Kidney epithelial cell (primary cell): ENCODE results near the gene STK40. TPM values are rescaled to one million over a fixed set of nuclear protein-coding genes. Genes with fewer than 3 reads are reported as not detected.

Experiments used
- DNase-seq: peaks from one replicate; pipeline ENCODE4 v3.0.0-alpha.2; 2010; ENCODE audit warnings: low read depth
- H3K27me3 ChIP-seq: 2 replicates; pipeline ENCODE4 v1.6.0; 2011; ENCODE audit warnings: low read length; ENCODE audit not compliant: control insufficient read depth, insufficient read depth
- H3K36me3 ChIP-seq: 2 replicates; pipeline ENCODE4 v1.5.1; 2011; ENCODE audit warnings: low read length; ENCODE audit not compliant: control insufficient read depth, insufficient read depth
- H3K4me3 ChIP-seq: 2 replicates; pipeline ENCODE4 v1.5.1; 2011; ENCODE audit warnings: low read depth, mild to moderate bottlenecking, control low read depth, low read length
- total RNA-seq: library from RNA; depleted of rRNA; stranded (reverse); fragments of >200 nt; gene quantifications from 2 replicates; pipeline ENCODE4 v1.2.3, GENCODE V29; 2015
- TF ChIP-seq, protein P1 (sequence below): IDR thresholded peaks from 2 replicates; pipeline ENCODE4 v1.5.1; 2011; ENCODE audit warnings: mild to moderate bottlenecking, moderate library complexity, low read length, control low read depth, inconsistent platforms; ENCODE audit not compliant: insufficient read depth, poor library complexity, severe bottlenecking

STK40 gene
- total RNA-seq, 1 donor from 2014 or later, result 35.6 TPM

DNA sequence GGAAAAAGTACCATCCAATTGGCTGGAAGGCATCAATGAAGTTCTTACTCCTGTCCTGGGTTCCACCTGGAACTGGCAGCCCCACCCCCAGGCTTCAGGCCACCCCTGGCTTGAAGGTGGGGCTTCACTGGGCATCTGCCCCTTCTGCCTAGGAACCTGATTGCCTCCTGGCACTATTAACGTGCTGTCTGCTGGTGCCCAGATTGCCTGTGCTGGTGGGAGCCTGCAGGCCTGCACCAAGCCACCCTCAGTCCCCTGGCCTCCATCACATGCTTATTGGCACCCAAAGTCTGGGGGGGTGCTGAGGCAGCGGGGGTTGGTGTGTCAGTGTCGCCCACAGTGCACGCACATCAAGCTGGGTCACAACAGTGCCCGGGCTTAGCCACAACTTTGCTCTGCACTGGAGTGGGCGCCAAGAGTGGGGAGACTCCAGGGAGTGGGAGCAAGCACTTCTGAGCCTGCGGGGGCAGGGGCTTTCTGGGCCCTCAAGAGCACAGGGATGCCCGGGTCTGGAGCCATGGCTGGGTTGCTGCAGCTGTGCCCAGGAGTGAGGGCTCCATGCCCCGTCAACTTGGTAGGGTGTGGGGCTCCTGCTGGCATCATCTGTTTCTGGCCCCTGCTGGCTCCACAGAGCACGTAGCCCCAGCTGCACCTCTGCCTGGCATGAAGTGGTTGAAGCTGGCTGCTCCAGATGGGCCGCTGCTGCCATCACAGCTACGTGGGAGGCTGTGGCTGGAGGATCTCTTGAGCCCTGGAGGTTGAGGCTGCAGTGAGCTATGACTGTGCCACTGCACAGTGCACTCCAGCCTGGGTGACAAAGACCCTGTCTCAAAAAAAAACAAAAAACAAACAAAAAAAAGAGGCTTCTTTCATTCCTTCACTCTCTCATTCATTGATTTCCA lies 16.1 kb upstream of the STK40 start:
- no peaks in the 10 kb centered on the region for H3K36me3 ChIP-seq
- DNase-seq, result no peak
- no peaks in the 10 kb centered on the region for H3K27me3 ChIP-seq
- TF ChIP-seq, protein P1, sequence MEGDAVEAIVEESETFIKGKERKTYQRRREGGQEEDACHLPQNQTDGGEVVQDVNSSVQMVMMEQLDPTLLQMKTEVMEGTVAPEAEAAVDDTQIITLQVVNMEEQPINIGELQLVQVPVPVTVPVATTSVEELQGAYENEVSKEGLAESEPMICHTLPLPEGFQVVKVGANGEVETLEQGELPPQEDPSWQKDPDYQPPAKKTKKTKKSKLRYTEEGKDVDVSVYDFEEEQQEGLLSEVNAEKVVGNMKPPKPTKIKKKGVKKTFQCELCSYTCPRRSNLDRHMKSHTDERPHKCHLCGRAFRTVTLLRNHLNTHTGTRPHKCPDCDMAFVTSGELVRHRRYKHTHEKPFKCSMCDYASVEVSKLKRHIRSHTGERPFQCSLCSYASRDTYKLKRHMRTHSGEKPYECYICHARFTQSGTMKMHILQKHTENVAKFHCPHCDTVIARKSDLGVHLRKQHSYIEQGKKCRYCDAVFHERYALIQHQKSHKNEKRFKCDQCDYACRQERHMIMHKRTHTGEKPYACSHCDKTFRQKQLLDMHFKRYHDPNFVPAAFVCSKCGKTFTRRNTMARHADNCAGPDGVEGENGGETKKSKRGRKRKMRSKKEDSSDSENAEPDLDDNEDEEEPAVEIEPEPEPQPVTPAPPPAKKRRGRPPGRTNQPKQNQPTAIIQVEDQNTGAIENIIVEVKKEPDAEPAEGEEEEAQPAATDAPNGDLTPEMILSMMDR, result no peak
- H3K4me3 ChIP-seq, result no peak overlapping the region

DNA sequence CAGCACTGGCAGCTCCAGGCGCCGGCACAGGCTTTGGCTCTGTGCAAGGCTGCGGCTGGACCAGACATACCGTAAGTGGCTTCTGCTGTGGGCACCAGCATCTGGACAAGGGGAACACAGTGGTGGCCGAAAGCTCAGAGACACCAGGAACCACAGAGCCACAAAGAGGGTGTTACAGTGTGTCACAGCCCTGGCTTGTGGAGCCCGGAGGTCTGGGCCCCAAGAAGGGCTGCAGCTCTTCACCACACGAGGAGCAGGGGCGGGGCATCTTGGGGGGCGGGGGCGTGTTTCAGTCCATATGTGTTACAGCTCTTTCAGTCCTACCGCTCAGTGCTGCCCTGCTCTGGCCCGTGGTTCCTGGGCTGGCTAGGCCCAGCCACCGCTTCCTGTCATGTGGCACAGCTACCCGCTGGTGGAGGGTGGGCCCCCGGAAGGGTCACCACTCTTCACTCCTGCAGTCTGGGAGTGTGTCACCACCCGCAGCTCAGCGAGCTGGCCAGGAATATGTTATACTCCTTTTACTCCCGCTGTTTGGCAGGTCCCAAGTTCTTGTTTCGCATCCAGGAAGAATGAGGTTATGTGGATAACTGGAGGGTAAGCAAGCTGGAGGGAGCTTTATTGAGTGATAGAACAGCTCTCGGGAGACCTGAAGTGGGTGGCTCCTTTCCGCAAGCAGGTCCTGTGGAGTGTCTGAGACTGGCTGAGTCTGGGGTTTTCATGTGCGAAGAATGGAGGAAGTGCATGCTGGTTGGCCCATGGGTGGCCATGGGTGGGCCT lies 15.3 kb upstream of the STK40 start:
- no peak overlapping the region for H3K4me3 ChIP-seq
- no peak for DNase-seq
- TF ChIP-seq, protein P1, result no peak
- H3K36me3 ChIP-seq, result no peaks in the 10 kb centered on the region
- H3K27me3 ChIP-seq, result no peaks in the 10 kb centered on the region

DNA sequence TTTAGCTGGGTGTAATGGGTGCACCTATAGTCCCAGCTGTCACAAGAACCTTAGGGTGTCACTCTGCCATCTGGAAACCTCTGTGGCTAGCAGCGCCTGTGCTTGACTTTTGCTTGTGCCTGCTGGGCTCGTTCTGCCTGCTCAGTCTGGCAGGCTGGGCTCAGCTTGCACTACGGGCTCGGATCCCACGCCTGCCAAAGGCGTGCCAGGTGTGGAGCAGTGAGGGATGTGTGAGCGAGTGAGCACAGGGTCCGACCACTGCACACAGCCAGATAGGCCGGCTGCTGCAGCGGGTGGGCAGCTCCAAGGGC lies 14.7 kb upstream of the STK40 start:
- Histone ChIP-seq H3K4me3 (no peak overlapping the region), H3K27me3 (no peaks in the 10 kb centered on the region), H3K36me3 (no peaks in the 10 kb centered on the region)
- TF ChIP-seq, protein P1, result no peak
- no peak for DNase-seq

DNA sequence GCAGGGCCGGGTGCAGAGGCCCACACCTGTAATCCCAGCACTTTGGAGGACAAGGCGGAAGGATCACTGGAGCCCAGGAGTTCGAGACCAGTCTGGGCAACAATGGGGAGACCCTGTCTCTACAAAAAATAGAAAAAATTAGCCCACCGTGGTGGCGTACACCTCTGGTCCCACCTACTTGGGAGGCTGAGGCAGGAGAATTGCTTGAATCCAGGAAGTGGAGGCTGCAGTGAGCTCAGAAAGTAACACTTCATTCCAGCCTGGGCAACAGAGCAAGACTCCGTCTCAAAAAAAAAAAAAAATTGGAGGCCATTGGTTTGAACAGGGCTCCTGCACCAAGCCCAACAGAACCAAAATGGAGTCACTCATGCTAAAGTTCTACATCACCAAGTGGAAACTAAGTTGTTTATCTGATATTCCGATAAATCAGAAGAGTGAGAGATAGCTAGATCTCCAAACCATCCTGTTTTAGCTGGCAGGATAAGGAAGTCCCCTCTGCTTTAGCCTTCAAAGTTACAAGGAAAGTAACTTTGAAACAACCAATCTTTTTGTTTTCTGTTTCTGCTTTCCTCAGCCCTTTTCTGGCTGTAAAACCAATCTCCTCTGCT lies 12.8 kb upstream of the STK40 start:
- peaks cover 2% of the 10 kb centered on the region for H3K36me3 ChIP-seq
- TF ChIP-seq, protein P1, result no peak
- no peaks in the 10 kb centered on the region for H3K27me3 ChIP-seq
- DNase-seq, result no peak
- no peak overlapping the region for H3K4me3 ChIP-seq

DNA sequence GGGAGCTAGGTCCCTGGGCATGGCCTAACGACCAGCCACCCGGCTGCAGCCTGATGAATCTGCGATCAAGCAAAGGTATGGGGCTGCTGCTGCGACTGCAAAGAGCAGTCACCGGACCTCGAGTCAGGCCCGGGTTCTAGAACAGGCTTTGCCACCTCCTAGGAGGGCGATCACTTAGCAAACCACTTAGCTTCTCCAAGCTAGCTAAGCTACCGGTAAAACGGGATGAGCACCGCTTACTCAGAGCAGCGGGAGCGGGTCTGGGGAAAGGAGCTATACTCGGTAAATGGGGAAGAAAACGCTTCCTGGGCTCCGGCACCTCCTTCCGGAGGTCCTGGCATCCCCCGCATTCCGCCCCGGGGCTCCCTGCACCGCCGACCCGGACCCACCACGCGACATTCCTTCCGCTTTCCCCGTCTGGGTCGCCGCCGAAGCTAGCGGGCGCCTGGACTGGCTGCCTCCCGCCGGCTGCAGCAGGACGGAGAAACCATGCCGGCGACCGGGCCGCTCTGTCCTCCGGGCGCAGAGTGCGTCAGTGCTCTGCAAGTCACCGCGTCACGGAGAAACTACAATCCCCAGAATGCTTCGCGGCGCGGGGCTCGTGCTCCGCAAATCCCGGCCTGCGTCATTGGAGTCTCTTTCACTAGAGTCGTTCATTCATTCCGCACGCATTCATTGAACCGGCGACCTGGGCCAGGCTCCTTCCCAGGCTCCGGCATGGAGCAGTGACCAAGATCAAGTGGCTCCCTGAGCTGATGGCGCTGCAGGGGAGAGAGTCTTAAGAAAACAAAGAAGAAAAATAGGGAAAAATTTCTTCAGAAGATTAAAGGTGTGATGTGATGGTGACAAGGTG lies 11.9 kb upstream of the STK40 start, which contains the start of gene LSM10:
Gene LSM10, minus strand, starts transcription at position 531 of the 853 bp plus-strand sequence. CDS start 3,779 bp downstream, outside the sequence.
- Histone ChIP-seq H3K36me3 (peaks cover 2% of the 10 kb centered on the region), H3K4me3 (peak within 1 kb of the TSS; percentile 87), H3K27me3 (no peaks in the 10 kb centered on the region)
- TF ChIP-seq, protein P1, result no peak
- DNase-seq, result peak; percentile 75
